Stimulated activated effector memory CD8-positive, alpha-beta T cell treated with anti-CD3 and anti-CD28 coated beads, Interleukin-12 subunit alpha, Interleukin-12 subunit beta, amount 100 ng/mL, for 72 hours (primary cell): ENCODE measurements around the gene CAV1.
"Not testable (repeated sequence)": the region's sequence is repeated elsewhere in the genome, so short reads cannot be mapped to it uniquely, and the experiment has no call there.

Experiments used
- ATAC-seq: fragments of 150-1000 bp; cut with Tn5 transposase; 2 replicates; pipeline ENCODE4 v1.10.0; 2021
- DNase-seq, 2 donors: peaks; one replicate each; pipeline ENCODE4 v3.0.0; 2021 to 2022; ENCODE audit warnings: low spot score in 2 of 2
- H3K27ac Mint-ChIP-seq: one replicate; pipeline ENCODE4 v1.8.0; 2022; ENCODE audit warnings: mild to moderate bottlenecking, mixed read lengths
- H3K36me3 Mint-ChIP-seq: one replicate; pipeline ENCODE4 v1.8.0; 2022; ENCODE audit warnings: mild to moderate bottlenecking, mixed read lengths
- H3K4me1 Mint-ChIP-seq: one replicate; pipeline ENCODE4 v1.8.0; 2022; ENCODE audit warnings: mixed read lengths
- H3K4me3 Mint-ChIP-seq: one replicate; pipeline ENCODE4 v1.8.0; 2022; ENCODE audit warnings: mild to moderate bottlenecking, mixed read lengths
- H3K9me3 Mint-ChIP-seq: one replicate; pipeline ENCODE4 v1.8.0; 2022; ENCODE audit warnings: mixed read lengths

Gene CAV1

DNA sequence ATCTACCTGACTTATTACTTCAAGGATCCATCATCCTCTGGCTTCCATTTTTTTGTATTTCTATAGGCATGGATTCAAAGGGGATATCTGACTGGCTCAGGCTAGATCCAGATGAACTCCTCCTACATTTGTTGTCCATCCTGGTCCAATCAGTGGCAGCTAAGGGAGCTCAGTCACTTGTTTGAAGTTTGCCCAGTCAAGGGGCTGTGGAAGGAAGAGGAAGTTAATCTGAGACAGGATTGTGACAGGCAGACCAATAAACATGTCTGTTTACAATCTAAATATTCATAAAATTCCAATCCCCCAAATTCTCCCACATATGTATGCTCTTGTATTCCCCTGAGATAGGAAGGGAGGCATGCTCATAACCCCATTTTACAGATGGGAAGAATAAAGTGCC lies 48.7 kb downstream of the CAV1 start:
- H3K27ac Mint-ChIP-seq, result no peak overlapping the region
- H3K36me3 Mint-ChIP-seq, result no peaks in the 10 kb centered on the region
- no peak overlapping the region for H3K4me3 Mint-ChIP-seq
- ATAC-seq (no peak), DNase-seq (no peak)
- no peaks in the 10 kb centered on the region for H3K9me3 Mint-ChIP-seq
- H3K4me1 Mint-ChIP-seq, result peaks cover 21% of the 10 kb centered on the region

DNA sequence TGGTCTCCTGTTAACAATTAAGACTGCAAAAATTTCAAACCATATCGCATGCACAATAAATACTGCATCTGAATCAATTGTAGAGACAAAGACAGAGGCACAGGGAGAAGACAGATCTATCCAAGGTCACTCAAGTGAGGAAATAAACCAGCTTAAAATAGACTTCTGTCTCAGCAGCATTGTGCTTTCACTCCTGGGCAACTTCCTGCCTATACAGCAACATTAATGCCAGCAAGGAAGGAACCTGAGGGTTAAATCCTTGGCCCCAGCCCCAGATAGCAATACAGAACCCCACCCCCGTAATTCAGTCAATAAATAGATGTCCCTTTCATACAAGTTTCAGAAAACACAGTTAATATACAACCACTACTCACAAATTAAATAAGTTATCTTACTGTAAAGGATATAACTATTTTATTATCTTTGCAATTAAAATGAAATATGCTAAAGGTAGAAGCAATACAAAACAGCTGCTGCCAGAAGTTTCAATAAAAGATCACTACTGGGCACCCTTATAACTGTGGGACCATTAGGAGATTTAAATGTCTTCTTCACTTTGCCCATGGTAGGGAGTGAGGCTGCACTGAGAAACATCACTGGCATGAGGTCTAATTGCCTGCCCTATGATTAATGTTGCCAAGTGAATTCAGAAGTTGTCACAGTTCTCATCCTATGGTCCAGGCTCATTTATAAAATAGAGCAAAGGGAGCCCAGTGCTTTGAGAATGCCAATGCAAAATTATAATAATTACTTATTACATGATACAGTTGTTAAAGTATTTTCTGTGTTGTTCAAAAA lies 49.4 kb downstream of the CAV1 start:
- Mint-ChIP-seq H3K9me3 (no peaks in the 10 kb centered on the region), H3K36me3 (no peaks in the 10 kb centered on the region), H3K4me1 (peaks cover 21% of the 10 kb centered on the region), H3K27ac (no peak overlapping the region), H3K4me3 (no peak overlapping the region)
- DNase-seq (no peak), ATAC-seq (no peak)

DNA sequence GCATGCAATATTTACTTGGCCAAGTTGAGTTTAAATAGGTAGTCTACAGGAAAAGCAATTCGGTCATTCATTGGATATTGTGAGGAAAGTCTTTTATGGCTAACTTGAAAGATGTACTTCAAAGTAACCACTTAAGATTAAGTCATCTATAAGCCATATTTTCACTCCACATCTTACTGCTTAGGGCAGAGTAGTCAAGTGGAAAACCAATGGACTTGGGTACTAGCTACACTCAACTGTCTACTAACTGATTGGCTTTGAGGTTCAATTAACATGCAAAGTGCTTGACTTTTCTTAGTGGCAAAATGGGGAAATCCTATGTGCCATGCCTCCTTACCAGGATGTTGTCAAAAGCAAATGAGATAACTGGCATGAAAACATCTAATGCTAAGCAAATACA lies 51.0 kb downstream of the CAV1 start:
- ATAC-seq, result no peak
- no peak for DNase-seq
- Mint-ChIP-seq H3K4me3 (no peak overlapping the region), H3K9me3 (no peaks in the 10 kb centered on the region), H3K36me3 (no peaks in the 10 kb centered on the region), H3K27ac (no peak overlapping the region), H3K4me1 (peaks cover 21% of the 10 kb centered on the region)

DNA sequence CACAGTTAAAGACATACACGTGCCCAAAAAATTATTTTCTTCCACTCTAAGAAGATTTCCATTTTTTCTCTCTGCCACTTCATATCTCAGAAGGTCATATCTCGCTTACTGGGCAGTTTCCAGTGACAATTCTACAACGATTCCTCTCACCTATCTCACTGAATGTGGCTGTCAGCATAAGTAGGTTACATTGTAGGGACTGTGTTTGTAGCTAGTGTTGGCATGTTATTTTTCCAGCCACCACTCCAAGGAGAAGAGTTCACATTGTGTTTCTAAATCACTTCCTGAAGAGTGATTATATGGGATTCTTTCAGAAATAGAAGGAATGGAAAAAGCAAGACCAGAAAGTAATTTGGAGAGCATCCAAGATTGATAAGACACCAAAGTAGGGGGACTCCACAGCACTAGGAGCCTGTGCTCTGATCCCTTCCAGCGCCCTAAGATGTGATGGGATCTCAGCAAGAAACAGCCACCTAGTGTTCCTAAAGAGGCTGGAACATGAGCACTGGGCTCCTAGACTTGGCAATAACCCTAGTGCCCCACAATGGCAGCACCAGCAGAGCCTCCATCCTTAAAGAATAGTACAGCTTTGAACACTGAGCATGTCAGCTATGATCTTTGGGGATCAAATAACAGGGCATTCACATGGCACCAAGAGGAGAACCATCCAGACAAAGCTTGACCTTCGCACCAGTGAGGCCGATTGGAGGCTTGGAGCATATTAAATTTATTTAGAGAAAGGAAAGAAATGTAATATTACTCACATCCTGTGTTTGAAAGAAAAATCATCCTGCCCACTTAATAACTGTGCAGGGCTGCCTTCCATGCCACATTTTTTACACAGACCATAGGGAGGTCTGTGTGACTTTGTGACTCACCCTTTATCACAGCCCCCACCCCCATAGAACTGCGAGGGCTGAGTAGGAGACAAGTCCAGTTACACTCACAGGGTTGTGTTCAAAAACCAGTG lies 51.8 kb downstream of the CAV1 start:
- peak; percentile 85 for ATAC-seq
- peaks cover 21% of the 10 kb centered on the region for H3K4me1 Mint-ChIP-seq
- H3K9me3 Mint-ChIP-seq, result no peaks in the 10 kb centered on the region
- no peaks in the 10 kb centered on the region for H3K36me3 Mint-ChIP-seq
- H3K4me3 Mint-ChIP-seq, result peak overlapping the region; percentile 3
- H3K27ac Mint-ChIP-seq, result peak overlapping the region; percentile 35
- DNase-seq, result no peak

- DNase-seq (no peak), ATAC-seq (peak; percentile 92)
- H3K4me3 Mint-ChIP-seq, result peak overlapping the region; percentile 3
- peaks cover 21% of the 10 kb centered on the region for H3K4me1 Mint-ChIP-seq
- no peaks in the 10 kb centered on the region for H3K36me3 Mint-ChIP-seq
- no peaks in the 10 kb centered on the region for H3K9me3 Mint-ChIP-seq
- peak overlapping the region; percentile 35 for H3K27ac Mint-ChIP-seq
These were observed 52.6 kb downstream of the CAV1 start for GRCh38 chr7:116577320-116577871.

GRCh38 chr7:116578526-116578925 lies 53.7 kb downstream of the CAV1 start:
- no peak for DNase-seq
- no peak overlapping the region for H3K4me3 Mint-ChIP-seq
- no peak overlapping the region for H3K27ac Mint-ChIP-seq
- H3K9me3 Mint-ChIP-seq, result no peaks in the 10 kb centered on the region
- H3K36me3 Mint-ChIP-seq, result peaks cover 6% of the 10 kb centered on the region
- peaks cover 32% of the 10 kb centered on the region for H3K4me1 Mint-ChIP-seq
- no peak for ATAC-seq

- no peak for DNase-seq
- H3K4me1 Mint-ChIP-seq, result peaks cover 39% of the 10 kb centered on the region
- no peak overlapping the region for H3K4me3 Mint-ChIP-seq
- ATAC-seq, result no peak
- H3K36me3 Mint-ChIP-seq, result peaks cover 7% of the 10 kb centered on the region
- no peak overlapping the region for H3K27ac Mint-ChIP-seq
- no peaks in the 10 kb centered on the region for H3K9me3 Mint-ChIP-seq
These were observed 54.5 kb downstream of the CAV1 start for GRCh38 chr7:116579322-116579721.

- no peak for ATAC-seq
- DNase-seq, result no peak
- Mint-ChIP-seq H3K36me3 (peaks cover 7% of the 10 kb centered on the region), H3K4me3 (no peak overlapping the region), H3K9me3 (no peaks in the 10 kb centered on the region), H3K27ac (no peak overlapping the region), H3K4me1 (peaks cover 39% of the 10 kb centered on the region)
These were observed 55.0 kb downstream of the CAV1 start for GRCh38 chr7:116579835-116580234.

- no peak overlapping the region for H3K27ac Mint-ChIP-seq
- peaks cover 33% of the 10 kb centered on the region for H3K4me1 Mint-ChIP-seq
- DNase-seq, result no peak
- H3K9me3 Mint-ChIP-seq, result no peaks in the 10 kb centered on the region
- ATAC-seq, result no peak
- H3K36me3 Mint-ChIP-seq, result peaks cover 7% of the 10 kb centered on the region
- no peak overlapping the region for H3K4me3 Mint-ChIP-seq
These were observed 57.4 kb downstream of the CAV1 start for GRCh38 chr7:116582164-116582732.

DNA sequence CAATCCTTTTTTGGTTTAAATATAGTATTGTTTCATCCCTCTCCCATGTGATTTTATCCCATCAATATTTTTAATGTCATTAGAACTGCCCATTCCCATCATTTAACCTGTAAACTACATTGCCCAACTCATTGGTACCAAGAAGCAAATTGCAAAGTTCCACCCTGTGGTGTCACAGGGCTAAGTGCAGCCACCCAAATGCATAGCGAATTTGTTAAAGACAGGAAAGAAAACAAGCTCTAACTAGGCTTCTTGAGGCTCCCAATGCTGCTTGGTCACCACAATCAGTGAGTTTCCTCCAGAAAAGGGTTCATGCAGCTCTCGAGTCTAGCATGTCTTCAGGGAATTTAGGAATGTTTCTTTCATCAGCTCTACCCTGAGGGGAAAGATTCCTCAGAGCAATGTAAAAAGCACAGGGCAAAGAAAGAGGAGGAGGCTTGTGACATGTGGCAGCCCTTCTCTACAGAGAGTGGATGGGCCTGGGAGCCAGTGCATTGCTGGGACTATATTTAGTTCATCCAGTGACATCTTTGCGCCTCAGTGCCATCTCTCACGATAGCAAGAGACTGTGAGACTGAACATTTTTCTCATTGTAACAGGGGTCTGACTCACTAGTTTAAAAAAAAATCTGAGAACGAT lies 58.1 kb downstream of the CAV1 start:
- Mint-ChIP-seq H3K4me1 (peaks cover 29% of the 10 kb centered on the region), H3K9me3 (no peaks in the 10 kb centered on the region), H3K4me3 (peak overlapping the region; percentile 77), H3K36me3 (peaks cover 7% of the 10 kb centered on the region), H3K27ac (peak overlapping the region; percentile 93)
- DNase-seq (no peak), ATAC-seq (peak; percentile 60)

- Mint-ChIP-seq H3K27ac (peak overlapping the region; percentile 93), H3K36me3 (peaks cover 7% of the 10 kb centered on the region), H3K9me3 (no peaks in the 10 kb centered on the region), H3K4me1 (peaks cover 31% of the 10 kb centered on the region), H3K4me3 (peak overlapping the region; percentile 77)
- peak; percentile 66 for ATAC-seq
- no peak for DNase-seq
These were observed 58.8 kb downstream of the CAV1 start for GRCh38 chr7:116583653-116584052.

DNA sequence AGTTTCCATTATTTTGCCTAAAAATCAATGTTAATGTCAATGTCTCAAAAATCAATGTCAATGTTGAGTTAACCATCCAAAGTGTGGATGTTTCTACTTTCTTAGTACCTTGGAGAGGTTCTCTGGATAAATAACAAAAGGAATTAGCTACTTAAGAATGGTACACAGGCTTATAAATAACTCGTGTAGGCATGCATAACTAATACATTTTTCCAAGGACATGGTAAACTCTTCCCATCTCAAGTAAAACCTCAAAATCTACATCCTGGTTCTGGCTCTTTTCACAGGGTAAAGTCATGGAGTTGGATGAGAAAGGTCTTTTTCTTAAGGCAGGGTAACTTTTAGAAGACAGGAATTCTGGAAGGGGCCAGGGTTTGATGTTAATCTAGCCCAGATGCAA lies 59.9 kb downstream of the CAV1 start:
- DNase-seq (no peak), ATAC-seq (no peak)
- H3K4me1 Mint-ChIP-seq, result peaks cover 34% of the 10 kb centered on the region
- H3K9me3 Mint-ChIP-seq, result no peaks in the 10 kb centered on the region
- peaks cover 7% of the 10 kb centered on the region for H3K36me3 Mint-ChIP-seq
- H3K27ac Mint-ChIP-seq, result no peak overlapping the region
- H3K4me3 Mint-ChIP-seq, result no peak overlapping the region

DNA sequence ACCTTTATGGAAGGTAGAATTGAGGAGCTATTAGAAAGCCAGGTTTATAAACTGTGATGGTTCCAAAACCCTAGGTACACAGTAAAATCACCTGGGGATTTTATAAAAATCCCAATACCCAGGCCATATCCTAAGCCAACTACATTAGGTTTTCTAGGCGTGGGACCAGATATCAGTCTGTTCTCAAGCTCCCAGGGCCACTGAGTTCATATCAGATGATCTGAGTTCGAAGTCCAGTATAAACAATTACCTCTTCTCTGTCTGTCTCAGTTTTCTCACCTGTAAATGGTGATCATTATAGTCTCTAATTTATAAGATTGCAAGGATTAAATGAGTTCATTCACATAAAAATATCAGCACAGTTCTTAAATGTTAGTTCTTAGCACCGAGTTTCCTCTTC lies 60.6 kb downstream of the CAV1 start:
- Mint-ChIP-seq H3K4me3 (no peak overlapping the region), H3K36me3 (peaks cover 7% of the 10 kb centered on the region), H3K4me1 (peaks cover 34% of the 10 kb centered on the region), H3K9me3 (no peaks in the 10 kb centered on the region), H3K27ac (no peak overlapping the region)
- DNase-seq, result no peak
- ATAC-seq, result no peak

DNA sequence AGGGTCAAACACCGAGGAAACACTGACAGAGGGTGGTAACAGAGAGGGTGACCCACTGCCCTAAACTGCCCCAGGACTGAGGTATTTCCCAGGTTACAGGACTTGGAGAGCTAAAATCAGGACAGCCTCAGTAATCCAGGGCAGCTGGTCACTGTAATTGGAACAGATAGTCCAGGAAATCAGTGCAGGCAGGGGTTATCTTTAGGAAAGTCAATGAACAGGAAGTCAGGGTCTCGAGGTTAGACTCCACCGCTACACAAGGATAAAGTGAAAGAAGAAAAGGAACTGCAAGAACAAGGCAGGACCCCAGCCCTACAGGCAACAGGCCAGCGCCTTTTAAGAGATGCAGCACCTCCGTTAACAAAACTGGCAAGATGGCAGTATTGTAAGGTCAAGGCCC lies 61.1 kb downstream of the CAV1 start:
- H3K9me3 Mint-ChIP-seq, result no peaks in the 10 kb centered on the region
- H3K36me3 Mint-ChIP-seq, result peaks cover 7% of the 10 kb centered on the region
- H3K4me3 Mint-ChIP-seq, result no peak overlapping the region
- peaks cover 34% of the 10 kb centered on the region for H3K4me1 Mint-ChIP-seq
- DNase-seq (no peak), ATAC-seq (no peak)
- no peak overlapping the region for H3K27ac Mint-ChIP-seq

DNA sequence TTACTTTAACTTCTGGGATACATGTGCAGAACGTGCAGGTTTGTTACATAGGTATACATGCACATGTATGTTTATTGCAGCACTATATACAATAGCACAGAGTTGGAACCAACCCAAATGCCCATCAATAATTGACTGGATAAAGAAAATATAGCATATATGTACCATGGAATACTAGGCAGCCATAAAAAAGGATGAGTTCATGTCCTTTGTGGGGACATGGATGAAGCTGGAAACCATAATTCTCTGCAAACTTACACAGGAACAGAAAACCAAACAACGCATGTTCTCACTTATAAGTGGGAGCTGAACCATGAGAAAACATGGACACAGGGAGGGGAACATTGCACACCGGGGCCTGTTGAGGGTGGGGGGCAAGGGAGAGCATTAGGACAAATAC lies 62.4 kb downstream of the CAV1 start:
- peak overlapping the region; percentile 41 for H3K27ac Mint-ChIP-seq

More for the DNA sequence above, 62.4 kb downstream of the CAV1 start:
- H3K4me1 Mint-ChIP-seq, result peaks cover 42% of the 10 kb centered on the region
- not testable (repeated sequence) for DNase-seq, ATAC-seq, H3K36me3 Mint-ChIP-seq, H3K4me3 Mint-ChIP-seq, H3K9me3 Mint-ChIP-seq
